Activated CD4-positive, alpha-beta T cell treated with anti-CD3 and anti-CD28 coated beads, Interleukin-2, Interleukin-4, amounts not matched to agents 100 ng/mL and 50 ng/mL, durations not matched to agents 16 hours and 8 hours (primary cell): ENCODE measurements around the gene TYRP1.

Experiments used
- DNase-seq: peaks from one replicate; pipeline ENCODE4 v3.0.0-alpha.2; 2020; ENCODE audit warnings: low spot score

The TYRP1 gene

GRCh38 chr9:12730927-12731326 lies 37.7 kb downstream of the TYRP1 start:
- no peak for DNase-seq

DNA sequence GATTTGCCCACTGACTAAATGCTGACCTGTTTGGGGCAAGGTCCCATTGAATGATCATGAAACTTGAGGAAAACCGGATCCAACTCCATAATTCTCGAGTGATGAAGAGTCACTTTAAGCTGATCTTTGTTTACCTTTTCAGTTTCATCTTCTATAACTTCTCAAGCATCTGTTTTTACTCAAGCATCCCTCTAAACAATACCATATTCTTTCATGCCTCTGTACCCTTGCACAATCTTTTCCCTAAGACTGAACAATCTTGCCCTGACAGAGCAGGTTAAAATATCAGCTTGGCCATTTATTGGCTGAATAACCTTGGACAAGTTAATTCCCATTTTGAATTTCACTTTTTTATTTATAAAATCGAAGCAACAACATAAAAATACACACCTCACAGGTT lies 39.8 kb downstream of the TYRP1 start:
- no peak for DNase-seq

DNA sequence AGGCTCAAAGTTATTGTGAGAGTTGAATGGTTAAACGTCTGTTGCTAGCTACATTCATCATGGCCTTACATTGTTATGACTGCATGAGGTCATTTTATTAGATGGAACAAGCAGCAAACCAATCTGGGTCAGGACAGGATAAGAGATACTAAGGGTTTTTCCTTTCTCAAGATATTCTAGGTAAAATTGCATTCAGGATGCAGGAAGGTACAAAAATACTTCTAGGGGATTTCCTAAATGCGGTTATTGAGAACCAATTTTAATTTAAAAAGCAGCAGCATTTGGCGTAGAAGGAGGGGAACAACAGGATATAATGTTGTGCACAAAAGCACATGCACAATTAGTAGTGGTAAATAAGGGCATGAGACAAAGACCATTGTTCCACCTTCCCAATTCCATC lies 42.5 kb downstream of the TYRP1 start:
- DNase-seq = no peak

DNA sequence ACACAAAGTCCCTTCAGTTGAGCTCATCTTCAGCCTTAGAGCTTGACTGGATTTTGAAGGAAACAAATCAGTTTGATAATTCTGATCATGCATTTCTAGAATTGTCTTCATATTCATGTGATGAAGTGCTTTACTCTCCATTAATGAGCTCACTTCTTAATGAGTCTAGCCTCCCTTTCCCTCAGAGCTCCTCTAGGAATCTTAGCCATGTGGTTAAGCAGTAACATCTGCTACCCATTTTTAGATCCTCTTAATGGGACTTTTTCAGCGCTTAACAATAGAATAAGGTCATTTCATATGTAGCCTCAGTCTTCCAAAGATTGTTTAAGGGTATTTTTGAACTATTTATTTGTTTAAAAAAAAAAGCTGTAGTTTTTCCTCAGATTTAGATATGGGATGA lies 44.7 kb downstream of the TYRP1 start:
- DNase-seq = no peak

- DNase-seq = no peak
Observed at GRCh38 chr9:12739014-12739652, 45.9 kb downstream of the TYRP1 start.

GRCh38 chr9:12740845-12741244 lies 47.7 kb downstream of the TYRP1 start:
- DNase-seq = no peak

DNA sequence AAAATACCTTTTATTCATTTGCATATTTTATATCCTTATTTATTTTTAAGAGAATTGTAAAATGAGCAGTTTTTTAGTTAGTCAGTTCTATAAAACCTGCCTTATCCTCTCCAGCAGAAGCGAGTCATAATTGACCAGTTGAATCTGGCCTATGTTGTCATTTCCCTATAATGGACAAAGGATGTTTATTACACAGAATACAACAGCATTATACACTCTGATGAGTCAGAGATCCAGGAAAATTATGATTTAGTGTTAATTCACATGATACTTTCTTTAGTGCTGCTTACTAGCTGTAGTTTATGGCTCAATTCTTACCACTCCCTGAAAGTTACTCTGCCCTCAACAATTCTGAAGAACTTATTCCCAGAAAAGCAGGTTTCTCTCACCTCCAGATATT lies 54.8 kb downstream of the TYRP1 start:
- DNase-seq = no peak

DNA sequence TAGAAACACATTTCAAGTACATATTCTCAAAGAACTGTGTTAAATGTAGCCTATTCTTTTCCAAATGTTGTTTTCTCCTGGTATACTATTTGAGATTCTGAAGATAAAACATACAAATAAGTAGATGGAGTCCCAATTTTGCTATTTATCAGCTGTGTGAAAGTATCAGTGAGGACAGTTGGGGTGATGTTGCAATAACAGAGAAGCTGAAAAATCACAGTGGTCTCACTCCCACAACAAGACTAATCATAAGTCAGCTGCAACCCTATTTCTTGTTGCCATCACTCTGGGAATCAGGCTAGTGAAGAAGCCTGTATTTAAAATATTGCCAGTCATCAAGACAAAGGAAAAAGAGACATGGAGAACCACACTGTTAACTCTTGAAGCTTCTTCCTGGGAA lies 55.8 kb downstream of the TYRP1 start:
- no peak for DNase-seq

DNA sequence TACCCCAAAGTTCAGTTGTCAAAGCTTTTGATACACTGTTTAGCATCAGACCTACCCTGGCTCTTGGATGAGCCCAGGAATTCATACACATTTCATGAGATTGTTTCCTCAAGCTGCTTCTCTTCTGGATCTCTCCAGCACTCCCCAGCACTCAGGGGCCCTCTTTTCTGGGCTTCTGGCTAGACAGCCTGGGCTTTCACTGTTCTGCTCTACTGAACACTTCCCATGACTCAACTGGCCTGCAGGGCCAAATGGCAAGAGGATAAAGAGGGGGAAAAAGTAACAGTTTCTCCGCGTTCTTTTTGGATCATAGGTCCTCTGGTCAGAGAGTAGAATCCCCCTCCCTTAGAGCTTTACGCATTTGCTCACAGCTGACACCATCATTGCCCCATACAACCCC lies 60.7 kb downstream of the TYRP1 start:
- no peak for DNase-seq

DNA sequence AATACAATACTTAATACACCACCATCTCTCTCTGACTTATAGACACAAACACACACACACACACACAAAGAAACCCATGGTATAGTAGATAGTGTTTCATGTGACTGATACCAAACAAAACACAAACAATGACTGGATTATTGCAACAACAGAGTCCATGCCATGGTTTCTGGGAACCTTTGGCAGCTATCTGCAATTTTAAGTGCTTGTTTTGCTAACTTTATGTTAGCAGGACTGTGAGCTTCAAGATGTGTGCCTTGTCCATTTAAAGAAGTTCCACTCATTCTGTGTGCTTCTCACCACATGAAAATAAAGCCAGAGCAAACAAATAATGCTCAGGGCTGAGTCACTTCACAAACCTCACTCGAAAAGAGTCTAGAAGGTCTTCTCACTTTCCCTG lies 66.6 kb downstream of the TYRP1 start:
- DNase-seq = no peak
